ENCODE results near the gene GFM2. TPM values are rescaled to one million over a fixed set of nuclear protein-coding genes. Genes with fewer than 3 reads are reported as not detected.
"Not testable (repeated sequence)": the region's sequence is repeated elsewhere in the genome, so short reads cannot be mapped to it uniquely, and the experiment has no call there.

The GFM2 gene
- total RNA-seq, 1 donor from 2014 or later = 31.1 TPM

GRCh38 chr5:74722271-74722670, 44.6 kb downstream of the GFM2 start:
- no peak for DNase-seq (ENCODE audit: low spot score)

- DNase-seq (ENCODE audit: low spot score) = no peak
These were observed 49.3 kb downstream of the GFM2 start for GRCh38 chr5:74717596-74717995.

GRCh38 chr5:74693191-74693590, 73.7 kb downstream of the GFM2 start:
- no peak for DNase-seq (ENCODE audit: low spot score)

- DNase-seq (ENCODE audit: low spot score) = no peak
These were observed 79.8 kb downstream of the GFM2 start for GRCh38 chr5:74686962-74687751.

- DNase-seq (ENCODE audit: low spot score) = peak; percentile 25
These were observed 80.8 kb downstream of the GFM2 start for GRCh38 chr5:74685979-74686631.

GRCh38 chr5:74684900-74685851, 81.7 kb downstream of the GFM2 start, which contains the start of gene HEXB:
HEXB (plus strand) TSS chr5:74685233; CDS start chr5:74685261, 28 bp downstream.
- peak; percentile 88 for DNase-seq (ENCODE audit: low spot score)

GRCh38 chr5:74679966-74680365, 87.0 kb downstream of the GFM2 start:
- no peak for DNase-seq (ENCODE audit: low spot score)

GRCh38 chr5:74679300-74679699, 87.6 kb downstream of the GFM2 start:
- DNase-seq (ENCODE audit: low spot score) = not testable (repeated sequence)

- not testable (repeated sequence) for DNase-seq (ENCODE audit: low spot score)
These were observed 88.8 kb downstream of the GFM2 start for GRCh38 chr5:74678123-74678522.

GRCh38 chr5:74676466-74676865, 90.5 kb downstream of the GFM2 start:
- DNase-seq (ENCODE audit: low spot score) = not testable (repeated sequence)

GRCh38 chr5:74673011-74673790, 93.7 kb downstream of the GFM2 start:
- peak; percentile 57 for DNase-seq (ENCODE audit: low spot score)

GRCh38 chr5:74672215-74672877, 94.6 kb downstream of the GFM2 start:
- DNase-seq (ENCODE audit: low spot score) = no peak

Other genes with a start within 250 kb of the GFM2 start
- gene ENC1, start 126.4 kb downstream of the GFM2 start, total RNA-seq (ENCODE audit: insufficient read depth, low replicate concordance) = 21.9 TPM
- gene HEXB, start 81.9 kb downstream of the GFM2 start, total RNA-seq (ENCODE audit: insufficient read depth, low replicate concordance) = 67.2 TPM
- gene NSA2, start 132 bp upstream of the GFM2 start, total RNA-seq (ENCODE audit: insufficient read depth, low replicate concordance) = 118 TPM
- 5.3 TPM for gene FAM169A, start 99.3 kb upstream of the GFM2 start, total RNA-seq (ENCODE audit: insufficient read depth, low replicate concordance)